Activated CD4-positive, alpha-beta T cell treated with anti-CD3 and anti-CD28 coated beads, Interleukin-2, amount 50 U/mL, for 16 hours (primary cell): ENCODE data around the gene GPR27.

Source experiments
- DNase-seq: peaks from one replicate; pipeline ENCODE4 v3.0.0-alpha.2; 2020

Gene GPR27, protein sequence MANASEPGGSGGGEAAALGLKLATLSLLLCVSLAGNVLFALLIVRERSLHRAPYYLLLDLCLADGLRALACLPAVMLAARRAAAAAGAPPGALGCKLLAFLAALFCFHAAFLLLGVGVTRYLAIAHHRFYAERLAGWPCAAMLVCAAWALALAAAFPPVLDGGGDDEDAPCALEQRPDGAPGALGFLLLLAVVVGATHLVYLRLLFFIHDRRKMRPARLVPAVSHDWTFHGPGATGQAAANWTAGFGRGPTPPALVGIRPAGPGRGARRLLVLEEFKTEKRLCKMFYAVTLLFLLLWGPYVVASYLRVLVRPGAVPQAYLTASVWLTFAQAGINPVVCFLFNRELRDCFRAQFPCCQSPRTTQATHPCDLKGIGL

DNA sequence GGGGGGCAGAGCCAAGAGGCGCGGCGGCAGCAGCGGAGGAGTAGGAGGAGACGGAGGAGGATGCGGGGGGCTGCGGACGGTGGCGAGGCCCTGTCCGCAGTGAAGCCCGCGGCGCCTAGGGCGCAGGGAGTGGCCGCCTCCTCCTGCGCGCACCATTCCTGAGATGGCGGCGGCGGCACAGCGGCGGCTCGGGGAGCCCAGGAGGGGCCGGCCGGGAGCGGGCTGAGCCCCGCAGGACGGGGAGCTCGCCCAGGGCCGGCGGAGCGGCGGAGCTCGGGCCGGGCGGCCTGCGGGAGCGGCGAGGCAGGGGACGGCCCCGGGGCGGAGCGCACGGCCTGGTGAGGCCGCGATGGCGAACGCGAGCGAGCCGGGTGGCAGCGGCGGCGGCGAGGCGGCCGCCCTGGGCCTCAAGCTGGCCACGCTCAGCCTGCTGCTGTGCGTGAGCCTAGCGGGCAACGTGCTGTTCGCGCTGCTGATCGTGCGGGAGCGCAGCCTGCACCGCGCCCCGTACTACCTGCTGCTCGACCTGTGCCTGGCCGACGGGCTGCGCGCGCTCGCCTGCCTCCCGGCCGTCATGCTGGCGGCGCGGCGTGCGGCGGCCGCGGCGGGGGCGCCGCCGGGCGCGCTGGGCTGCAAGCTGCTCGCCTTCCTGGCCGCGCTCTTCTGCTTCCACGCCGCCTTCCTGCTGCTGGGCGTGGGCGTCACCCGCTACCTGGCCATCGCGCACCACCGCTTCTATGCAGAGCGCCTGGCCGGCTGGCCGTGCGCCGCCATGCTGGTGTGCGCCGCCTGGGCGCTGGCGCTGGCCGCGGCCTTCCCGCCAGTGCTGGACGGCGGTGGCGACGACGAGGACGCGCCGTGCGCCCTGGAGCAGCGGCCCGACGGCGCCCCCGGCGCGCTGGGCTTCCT lies at the start of gene GPR27:
GPR27 (plus strand) TSS at position 155 of the 909 bp plus-strand sequence; CDS start at position 350, 195 bp downstream.
- no peak for DNase-seq

DNA sequence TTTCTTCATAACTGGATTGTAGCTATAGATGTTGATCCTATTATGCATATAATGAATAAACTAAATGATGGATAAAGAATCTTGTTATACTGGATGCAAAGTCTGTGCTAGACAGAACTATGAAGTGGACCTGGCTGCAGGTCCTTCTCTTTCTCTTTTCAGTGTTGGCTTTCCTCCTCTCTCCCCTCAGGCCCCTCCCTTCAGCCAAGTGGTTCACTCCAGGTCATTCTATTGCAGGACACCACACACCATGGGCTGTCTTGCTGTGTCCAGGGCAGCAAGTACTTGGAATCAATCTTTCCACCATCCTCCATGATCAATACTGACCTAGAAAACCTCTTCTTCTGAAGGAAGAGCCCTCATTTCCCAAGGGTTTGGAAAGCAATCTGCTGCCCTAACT lies 48.7 kb upstream of the GPR27 start:
- no peak for DNase-seq

DNA sequence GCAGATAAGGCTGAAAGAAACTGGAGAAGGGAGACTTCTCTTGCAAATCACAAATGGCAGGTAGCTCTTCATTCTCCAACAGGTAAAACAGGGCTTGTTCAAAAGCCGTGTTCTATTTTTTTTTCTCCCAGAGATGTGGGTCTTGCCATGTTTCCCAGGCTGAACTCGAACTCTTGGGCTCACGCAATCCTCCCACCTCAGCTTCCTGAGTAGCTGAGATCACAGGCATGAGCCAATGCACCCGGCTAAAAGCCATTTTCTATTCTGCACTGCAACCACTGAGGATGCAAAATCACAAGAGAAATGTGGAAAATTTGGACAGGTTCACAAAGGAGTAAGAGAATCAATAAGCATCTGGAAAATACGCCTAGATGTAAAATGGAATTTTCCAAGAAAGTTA lies 48.0 kb upstream of the GPR27 start:
- DNase-seq, result no peak

DNA sequence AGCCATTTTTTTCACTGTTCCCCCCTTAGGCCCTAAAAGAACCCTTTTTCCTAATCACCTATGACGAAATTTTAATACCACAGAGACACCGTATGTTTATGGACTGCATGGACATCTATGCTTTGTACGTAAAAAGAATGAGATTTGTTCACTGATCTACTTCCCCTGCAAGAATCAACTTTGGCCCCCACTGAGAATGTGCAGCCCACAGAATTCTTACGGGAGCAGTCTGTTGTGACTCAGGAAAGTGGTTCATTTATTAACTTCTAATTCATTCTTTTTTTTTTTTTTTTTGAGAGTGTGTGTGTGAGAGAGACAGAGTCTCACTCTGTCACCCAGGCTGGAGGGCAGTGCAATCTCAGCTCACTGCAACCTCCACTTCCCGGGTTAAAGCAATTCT lies 46.1 kb upstream of the GPR27 start:
- DNase-seq, result no peak

DNA sequence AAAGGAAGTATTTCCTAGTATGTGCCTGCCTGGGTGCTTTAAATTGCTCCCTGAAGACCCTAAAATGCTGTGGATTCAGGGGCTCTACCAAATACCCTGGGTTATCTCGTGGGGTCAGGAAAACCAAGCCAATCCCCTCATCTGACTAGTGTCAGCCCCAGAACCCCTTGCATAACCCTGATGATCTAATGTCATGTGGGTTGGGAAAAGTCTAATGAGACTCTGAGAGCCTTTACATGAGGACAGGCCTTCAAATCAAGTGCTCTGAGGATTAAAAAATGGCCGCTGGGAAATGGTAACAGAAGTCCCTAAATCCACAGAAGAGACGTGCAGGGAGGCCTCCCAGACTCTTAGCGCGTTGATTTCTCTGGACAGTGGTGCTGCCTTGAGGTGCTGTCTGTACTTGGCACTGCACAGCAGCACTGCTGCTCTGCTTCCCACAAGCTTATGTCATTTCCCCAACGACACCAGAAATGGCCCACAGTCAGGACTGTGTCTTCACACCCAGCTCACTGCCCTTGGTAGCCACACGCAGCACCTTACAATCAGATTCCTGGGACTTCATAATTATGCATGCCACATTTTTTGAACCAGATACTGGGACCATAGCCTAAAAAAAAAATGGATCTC lies 45.1 kb upstream of the GPR27 start:
- DNase-seq, result no peak

DNA sequence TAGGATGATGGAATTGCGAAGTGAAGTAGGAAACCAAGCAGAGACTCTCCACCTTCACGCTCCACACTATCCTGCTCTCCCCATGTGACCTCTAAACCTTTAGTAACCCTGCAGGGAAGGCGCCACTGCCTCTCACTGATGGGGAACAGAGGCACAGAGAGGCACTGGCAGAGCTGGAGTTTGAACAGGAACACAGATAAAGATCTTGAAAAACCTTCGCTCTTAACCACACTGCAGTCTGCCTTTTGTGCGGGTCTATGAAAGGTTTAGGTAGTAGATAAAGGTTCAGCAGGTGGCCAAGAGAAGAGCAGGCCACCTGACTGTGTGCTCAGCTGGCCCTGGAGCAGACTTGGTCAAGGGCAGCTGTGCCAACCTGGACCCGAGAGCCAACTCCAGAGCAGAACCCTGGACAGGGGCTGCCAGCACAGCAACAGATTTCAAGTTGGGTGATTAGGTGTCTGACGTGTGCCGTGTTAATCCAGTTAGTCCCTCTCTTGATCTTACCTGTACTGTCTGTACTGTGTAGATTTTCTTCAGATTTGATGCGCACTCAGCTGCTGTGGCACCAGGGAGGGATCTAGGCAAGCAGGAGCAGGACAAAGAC lies 43.6 kb upstream of the GPR27 start:
- DNase-seq, result no peak

DNA sequence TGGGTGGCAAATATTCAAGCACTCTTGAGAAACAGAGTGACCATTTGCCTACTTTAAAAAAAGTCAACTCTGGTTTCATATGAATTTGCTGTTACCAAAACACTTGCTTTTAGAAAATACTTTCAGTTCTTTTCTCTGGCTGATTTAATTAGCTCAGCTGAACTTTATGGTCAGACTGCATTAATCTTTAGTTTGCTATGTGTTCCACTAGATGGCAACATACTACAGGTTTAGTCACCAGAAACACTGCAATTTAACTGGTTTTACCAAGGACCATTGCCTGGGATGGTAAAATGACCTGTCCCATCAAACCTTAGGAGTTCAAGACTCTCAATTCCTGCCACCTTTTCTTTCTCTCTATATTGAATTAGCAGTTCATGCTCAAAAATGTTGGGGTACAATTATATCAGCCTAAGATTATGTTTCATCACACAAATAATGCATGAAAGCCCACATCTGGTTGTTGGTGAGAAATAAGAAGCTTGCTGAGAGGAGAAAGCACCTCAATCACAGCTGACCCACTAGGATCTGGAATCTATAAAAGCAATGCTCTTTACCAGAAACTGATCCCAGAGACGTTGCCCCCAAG lies 42.7 kb upstream of the GPR27 start:
- peak; percentile 62 for DNase-seq

DNA sequence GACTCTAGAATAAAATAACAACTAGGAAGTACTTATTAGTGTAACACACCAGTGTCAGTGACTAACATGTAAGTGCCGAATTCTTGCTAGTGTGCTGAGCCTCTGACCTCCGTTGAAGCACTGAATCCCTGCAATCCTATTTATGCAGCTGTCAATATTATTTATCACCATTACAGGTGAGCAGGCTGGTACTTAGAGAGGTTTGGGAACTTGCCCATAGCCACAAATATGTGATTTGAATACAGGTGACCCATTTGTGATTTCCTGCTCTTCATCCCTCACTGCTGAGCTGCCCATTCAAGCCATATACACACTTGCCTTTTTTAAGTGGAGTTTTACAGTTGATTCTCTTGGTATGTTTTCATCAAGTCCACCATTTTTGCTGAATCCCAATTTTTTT lies 40.6 kb upstream of the GPR27 start:
- DNase-seq, result no peak

DNA sequence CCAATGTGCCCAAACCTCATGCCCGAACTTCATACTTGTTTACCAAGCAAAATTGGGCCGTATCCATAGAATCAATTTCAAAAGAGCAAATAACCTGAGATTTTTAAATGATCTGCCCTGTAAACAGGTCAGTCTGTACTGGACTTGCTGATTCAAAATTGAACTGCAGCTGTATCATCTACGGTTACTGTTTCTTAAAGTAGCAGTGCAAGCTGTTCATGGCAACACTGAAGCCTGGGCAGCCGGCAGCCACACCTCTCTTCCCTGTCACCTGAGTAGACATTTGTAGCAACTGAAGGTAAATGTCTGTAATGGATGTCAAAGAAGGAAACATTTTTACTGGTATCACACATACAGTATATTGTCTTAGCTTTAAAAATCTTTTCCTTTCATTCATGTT lies 39.1 kb upstream of the GPR27 start:
- no peak for DNase-seq

DNA sequence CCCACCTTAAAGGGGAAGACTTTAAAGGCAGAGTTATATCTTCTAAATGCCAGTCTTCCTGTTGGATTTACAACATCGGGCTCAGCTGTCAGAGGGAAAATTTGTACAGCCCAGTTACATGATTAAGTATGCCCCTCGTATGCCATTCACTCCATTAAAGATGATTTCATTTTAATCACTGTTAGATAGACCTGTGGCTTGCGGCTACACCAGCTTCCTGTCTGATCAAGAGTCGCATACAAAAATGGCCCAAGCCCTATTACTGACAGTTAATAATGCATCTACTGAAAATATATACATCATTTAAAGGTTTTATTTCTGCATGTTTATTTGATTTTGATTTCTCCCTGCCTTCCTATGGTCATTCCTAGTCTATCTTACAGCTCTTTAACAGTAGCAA lies 35.6 kb upstream of the GPR27 start:
- DNase-seq, result no peak

DNA sequence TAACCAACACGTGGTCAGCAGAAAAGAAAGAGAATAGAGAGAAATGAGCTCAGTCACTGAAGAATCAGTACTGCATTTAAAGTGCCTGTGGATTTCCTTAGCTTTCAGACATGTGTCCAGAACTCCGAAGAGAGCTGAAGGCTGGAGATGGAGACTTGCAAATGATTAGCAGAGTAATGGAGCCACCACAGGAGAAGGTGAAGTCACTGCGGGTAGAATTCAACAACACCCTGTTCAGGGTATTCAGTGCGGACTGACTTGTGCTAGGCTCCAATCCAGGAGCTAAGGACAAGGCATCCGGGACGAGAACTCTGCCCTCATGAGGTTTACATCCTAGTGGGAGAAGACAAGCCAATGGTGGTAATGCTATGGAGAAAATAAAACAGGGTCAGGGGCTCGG lies 32.7 kb upstream of the GPR27 start:
- DNase-seq, result no peak

DNA sequence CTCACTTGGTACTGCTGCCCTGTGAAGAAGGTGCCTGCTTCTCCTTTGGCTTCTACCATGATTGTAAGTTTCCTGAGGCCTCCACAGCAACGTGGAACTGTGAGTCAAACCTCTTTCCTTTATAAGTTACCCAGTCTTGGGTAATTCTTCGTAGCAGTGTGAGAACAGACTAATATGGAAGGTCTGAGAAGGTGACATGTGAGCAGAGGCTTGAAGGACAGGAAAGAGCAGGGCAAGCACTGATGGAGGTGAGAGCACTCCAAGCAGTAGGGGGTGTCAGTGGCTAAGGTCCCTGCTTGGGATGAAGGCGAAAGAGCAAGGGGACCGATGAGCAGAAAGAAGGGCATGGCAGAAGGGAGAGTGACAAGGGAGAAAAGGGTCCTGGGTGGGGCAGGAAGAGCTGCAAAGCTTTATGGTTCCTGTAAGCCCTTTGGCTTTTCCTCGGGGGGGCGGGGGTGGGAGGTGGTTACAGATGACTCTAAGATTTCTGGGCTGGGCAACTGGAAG lies 32.0 kb upstream of the GPR27 start:
- DNase-seq, result peak; percentile 30

DNA sequence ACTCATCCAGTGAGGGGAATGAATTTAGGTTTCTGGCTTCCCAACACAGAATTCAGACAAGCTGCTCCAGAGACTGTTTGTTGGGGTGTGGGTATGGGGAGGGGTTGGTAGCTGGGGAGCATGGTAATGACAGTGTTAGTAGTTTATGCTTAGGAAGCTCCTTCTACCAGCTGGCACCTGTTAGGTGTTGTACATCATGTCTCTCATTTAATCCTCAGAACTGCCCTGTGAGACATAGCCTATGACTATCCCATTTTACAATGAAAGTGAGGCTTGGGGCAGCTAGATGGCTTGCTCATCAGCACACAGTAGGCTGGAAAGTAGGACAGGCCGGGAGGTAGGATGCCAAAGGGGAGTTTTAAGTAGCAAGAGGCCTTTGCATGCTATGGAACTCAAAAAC lies 31.0 kb upstream of the GPR27 start:
- no peak for DNase-seq

DNA sequence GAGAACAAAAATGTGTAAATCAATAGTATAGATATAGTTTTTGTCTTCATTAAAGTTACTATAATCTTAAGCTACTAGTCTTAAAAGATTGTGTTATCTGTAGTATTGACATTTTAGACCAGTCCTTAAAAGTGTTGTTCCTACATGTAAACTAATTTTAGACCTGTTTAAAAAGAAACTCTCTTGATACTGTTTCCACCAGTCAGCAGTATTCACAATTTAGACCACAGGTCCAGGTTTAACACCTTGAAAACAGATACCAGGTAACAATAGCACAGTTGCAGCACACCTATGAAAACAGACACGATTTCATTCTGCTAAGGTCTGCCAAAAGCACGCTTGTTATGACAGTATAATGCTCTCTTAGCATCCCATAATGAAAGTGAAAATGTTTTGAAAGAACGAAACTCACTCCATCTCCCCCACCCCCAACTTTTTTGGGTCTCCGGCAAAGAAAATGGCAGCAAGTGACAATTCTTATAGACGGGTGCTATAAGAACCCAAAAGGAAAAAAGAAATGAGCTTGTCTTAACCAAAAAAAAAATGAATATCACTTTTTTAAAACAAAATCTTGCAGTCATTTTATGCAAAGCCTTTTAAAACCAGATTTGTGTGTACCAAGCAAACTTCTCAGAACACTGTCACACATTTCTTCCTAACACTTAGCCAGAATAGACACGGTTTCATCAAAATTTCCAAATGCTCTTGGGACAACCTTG lies 30.0 kb upstream of the GPR27 start:
- peak; percentile 82 for DNase-seq

DNA sequence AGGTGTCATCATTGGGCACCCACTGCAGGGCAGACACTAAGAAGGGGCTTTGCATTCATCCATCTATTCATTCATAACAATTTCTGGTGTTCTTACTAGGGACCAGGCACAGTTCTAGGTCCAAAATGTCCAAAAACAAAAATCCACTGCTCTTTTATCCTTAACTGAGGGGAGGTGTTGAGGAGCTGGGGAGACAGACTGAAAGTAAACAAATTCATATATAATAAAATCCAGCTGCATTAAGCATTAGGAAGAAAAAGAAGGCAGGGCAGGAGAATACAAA lies 29.5 kb upstream of the GPR27 start:
- DNase-seq, result no peak

DNA sequence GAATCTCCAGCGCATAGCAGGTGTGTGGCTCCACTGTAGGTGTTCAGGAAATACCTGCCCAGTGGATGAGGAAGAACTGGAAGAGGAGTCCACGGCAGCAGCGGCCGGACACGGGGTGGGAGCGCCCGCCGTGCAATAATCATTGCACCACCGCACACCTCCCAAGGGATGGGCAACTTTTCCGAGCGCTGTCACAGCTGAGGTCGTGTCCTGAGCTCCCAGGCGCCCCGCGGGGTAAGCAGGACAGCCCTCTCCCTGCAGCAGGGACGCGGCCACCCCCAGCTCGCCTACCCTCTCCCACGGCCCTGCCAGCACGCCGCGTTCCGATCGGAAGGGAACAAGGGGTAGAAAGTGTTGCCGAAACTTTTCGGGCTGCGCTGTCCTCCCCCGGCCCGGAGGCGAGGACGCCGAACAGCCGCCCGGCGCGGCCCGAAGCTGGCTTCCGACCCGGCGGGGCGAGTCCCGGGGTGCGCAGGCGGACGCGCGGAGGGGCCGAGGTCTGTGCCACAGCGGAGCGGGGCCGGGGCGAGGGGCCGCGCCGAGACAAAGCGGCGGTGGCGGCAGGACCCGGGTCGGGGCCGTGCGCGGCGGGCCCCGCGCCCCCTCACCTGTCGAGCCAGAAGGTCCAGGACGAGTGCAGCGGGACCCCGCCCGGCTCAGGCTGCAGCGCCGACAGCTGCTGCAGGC lies 28.9 kb upstream of the GPR27 start:
- DNase-seq, result peak; percentile 28

DNA sequence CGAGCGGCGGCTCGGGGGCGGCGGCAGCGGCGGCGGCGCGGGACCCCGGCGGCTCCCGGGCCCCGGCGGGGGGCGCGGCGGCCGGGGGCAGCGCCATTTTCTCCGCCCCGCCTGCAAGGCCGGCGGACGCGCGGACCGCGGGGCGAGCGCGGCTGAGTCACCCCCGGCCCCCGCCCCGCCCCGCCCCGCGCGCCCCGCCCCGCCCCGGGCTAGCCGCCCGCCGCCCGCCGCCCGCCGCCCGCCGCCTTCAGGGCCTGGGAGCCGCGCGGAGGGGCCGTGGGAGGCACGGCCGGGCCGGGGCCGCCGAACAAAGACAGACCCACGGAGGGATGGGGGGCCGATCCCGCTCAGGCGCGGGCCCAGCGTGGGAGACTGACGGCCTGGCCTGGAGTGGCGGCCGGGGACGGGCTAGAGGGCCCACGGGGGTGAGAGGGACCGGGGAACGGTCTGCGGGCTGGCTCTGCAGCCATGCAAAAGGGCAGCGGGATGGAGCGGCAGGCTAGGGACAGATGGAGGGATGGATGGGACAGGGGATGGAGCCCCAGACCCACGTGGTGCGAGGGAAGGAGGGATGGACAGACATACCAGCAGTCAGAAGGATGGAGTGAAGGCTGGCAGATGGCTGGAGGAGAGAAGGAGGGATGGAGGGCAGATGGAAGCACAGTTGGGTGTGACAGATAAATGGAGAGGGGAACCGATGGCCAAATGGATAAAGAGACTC lies 28.2 kb upstream of the GPR27 start, which contains the start of gene EIF4E3:
EIF4E3 (minus strand) TSS at position 132 of the 721 bp plus-strand sequence; CDS start at position 97, 35 bp downstream.
- peak; percentile 24 for DNase-seq

DNA sequence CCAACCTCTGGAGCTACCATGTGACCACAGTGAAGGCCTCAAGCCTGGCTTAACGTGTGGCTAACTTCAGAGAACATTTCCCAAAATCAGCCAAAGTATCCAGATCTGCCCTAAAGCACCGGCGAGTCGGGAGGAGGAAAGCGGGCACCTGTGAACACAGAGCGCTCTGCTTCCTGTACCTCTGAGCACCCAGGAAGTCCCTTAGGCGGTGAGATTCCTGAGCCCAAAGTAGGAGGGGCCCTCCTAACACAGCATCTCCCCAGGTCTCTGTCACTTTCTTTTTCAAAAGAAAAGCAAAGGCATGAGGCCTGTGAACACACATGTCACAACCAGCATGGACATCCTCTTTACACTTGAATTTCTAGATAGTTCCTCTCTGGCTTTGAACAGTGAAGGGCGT lies 27.5 kb upstream of the GPR27 start:
- DNase-seq, result peak; percentile 51

DNA sequence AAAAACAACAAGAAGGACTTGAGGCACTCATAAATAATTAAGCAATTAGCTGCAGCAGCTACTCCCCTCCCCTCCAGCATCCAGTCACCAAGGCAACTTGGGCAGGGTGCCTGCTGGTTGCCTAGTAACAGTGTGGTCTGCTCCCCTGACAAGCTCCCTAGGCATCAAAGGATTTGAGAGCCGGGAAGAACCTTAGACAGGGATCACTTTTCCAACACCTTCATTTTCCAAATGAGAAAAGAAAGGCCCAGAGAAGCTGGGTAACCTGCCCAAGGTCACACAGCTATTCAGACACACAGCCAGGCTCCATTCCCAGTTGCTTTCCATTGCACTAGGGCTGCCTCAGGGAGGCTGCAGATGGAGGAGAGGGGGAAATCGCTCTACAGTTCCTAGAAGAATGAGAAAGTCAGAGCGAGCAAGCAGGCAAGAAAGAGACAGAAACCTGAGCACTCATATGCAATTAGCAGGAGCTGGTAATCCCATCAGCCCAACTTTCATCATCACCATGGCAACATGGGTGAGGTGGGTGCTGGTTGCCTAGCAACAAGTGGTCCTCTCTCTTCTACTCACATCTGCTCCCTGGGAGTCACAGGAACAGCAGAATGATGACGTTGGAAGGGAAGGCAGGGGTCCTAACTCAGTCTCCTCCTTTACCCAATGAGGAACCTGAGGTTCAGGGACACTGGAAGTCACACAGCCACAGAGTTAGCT lies 24.9 kb upstream of the GPR27 start:
- DNase-seq, result no peak

DNA sequence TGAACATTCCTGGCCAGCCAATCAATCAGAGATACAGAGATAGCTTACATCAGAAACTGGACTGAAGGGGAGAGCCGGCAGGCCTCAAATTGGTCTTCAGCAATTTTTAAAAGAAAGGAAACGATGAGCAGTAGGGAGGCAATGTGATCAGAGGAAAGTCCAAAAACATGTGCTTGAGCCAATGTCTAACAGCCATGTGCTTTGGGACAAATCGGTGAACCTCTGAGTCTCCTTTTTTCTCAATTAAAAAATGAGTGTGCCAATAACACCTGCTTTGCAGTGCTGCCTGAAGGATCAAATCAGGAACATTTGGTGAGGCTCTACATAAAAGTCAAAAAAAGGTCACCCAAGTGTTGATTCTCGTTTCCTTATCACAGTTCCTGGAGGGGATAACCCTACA lies 21.0 kb upstream of the GPR27 start:
- no peak for DNase-seq
